Neural cell (in vitro differentiated cells): ENCODE data around the gene LRRC9.

ENCODE experiments used
- CTCF ChIP-seq: fragments of 450-650 bp; IDR thresholded peaks from 2 replicates; pipeline ENCODE4 v1.5.1; 2014; ENCODE audit warnings: antibody characterized with exemption, mild to moderate bottlenecking, moderate library complexity; ENCODE audit not compliant: poor library complexity, severe bottlenecking
- EZH2 ChIP-seq: fragments of 200-600, 300-800 bp; shearing (Covaris generic), sonication (generic); IDR thresholded peaks from 2 replicates; pipeline ENCODE4 v1.6.1; 2014; ENCODE audit warnings: antibody characterized with exemption, low read length, borderline replicate concordance, mild to moderate bottlenecking; ENCODE audit not compliant: insufficient read depth, poor library complexity, severe bottlenecking
- RAD21 ChIP-seq: fragments of 450-650 bp; conservative IDR thresholded peaks from 2 replicates; pipeline ENCODE4 v1.6.1; 2014; ENCODE audit warnings: antibody characterized with exemption, mild to moderate bottlenecking, moderate library complexity
- REST ChIP-seq: IDR thresholded peaks from 2 replicates; pipeline ENCODE4 v1.6.1; 2012; ENCODE audit warnings: borderline replicate concordance
- TAF1 ChIP-seq: IDR thresholded peaks from 2 replicates; pipeline ENCODE4 v1.6.1; 2012; ENCODE audit warnings: low read depth

- TF ChIP-seq EZH2, result no peak
- TF ChIP-seq CTCF, result no peak
- no peak for TF ChIP-seq REST
- TF ChIP-seq TAF1, result no peak
- no peak for TF ChIP-seq RAD21
These were observed 178.0 kb downstream of the LRRC9 start for GRCh38 chr14:60097974-60098373.
